ENCODE data around the gene SYDE1.
A peak's percentile ranks its signal among the peaks of the same experiment; 100 is the strongest.

GRCh38 chr19:15091918-15092753 is 15.1 kb upstream of the SYDE1 start:
- TF ChIP-seq CTCF (IDR thresholded peaks at IDR 0.05) (peak; percentile 67), TCF7L2 (IDR thresholded peaks at IDR 0.05; ENCODE audit: low read depth, low read length) (no peak), POLR2AphosphoS5 (IDR thresholded peaks at IDR 0.05; ENCODE audit: low read depth, low read length) (no peak), REST (IDR thresholded peaks at IDR 0.05; ENCODE audit: insufficient read depth in 1 of 2, low read depth in 2 of 2, low read length in 1 of 2) (no peak)
